Measurements from ENCODE around the gene MTHFD1L.

GRCh38 chr6:151075930-151076555 lies 210.5 kb downstream of the MTHFD1L start:
- TF ChIP-seq CTCF (IDR thresholded peaks at IDR 0.05; ENCODE audit: insufficient read depth, low read length, poor library complexity, severe bottlenecking) (no peak), EZH2phosphoT487 (conservative IDR thresholded peaks at IDR 0.05; ENCODE audit: low read length) (no peak)

Data from SU-DHL-6 (cell line).